AG04450 (cell line): ENCODE data around the gene EVA1A. TPM values are rescaled to one million over a fixed set of nuclear protein-coding genes. Genes with fewer than 3 reads are reported as not detected.
"Not testable (repeated sequence)": the region's sequence is repeated elsewhere in the genome, so short reads cannot be mapped to it uniquely, and the experiment has no call there.

Source experiments
- CTCF ChIA-PET: fragments of 300-600, 350-600 bp; formaldehyde crosslinking; extraction: SDS; loops from one replicate; lab custom pipeline; 2022; ENCODE audit warnings: antibody characterized with exemption, inconsistent platforms; lab: Charles Lee
- POLR2A ChIA-PET: fragments of 350-600 bp; formaldehyde crosslinking; extraction: SDS; loops from one replicate; lab custom pipeline; 2021; ENCODE audit warnings: antibody characterized with exemption, inconsistent platforms; lab: Yijun Ruan, JAX
- DNase-seq: peaks from one replicate; pipeline ENCODE4 v3.0.0-alpha.2; 2011; ENCODE audit warnings: low read depth, low spot score
- H3K27ac ChIP-seq: one replicate; pipeline ENCODE4 v1.5.1; 2012; ENCODE audit warnings: low read depth, low read length, control low read depth
- H3K27me3 ChIP-seq: one replicate; pipeline ENCODE4 v1.6.0; 2012; ENCODE audit warnings: low read length; ENCODE audit not compliant: control insufficient read depth, insufficient read depth
- H3K4me3 ChIP-seq: 2 replicates; pipeline ENCODE4 v1.5.1; 2011; ENCODE audit warnings: mild to moderate bottlenecking, low read depth, low read length, control low read depth
- H3K9me3 ChIP-seq: 2 replicates; pipeline ENCODE4 v1.5.1; 2012; ENCODE audit warnings: low read length; ENCODE audit not compliant: control insufficient read depth, insufficient read depth
- CTCF ChIP-seq: IDR thresholded peaks from 2 replicates; pipeline ENCODE4 v1.5.1; 2011; ENCODE audit warnings: low read depth, low read length, control low read depth, inconsistent platforms
- polyA plus RNA-seq: library from polyadenylated mRNA; depleted of rRNA; stranded (reverse); fragments of >200 nt; gene quantifications from 2 replicates; pipeline ENCODE4 v1.2.3, GENCODE V29; 2011

Gene EVA1A
- polyA plus RNA-seq, 1 experiment = 22.8 TPM

GRCh38 chr2:75489721-75490120, 71.0 kb downstream of the EVA1A start:
- Histone ChIP-seq H3K9me3 (no peaks in the 10 kb centered on the region; the same call in 1 of the 2 replicates), H3K4me3 (no peak overlapping the region), H3K27me3 (no peaks in the 10 kb centered on the region), H3K27ac (no peak overlapping the region)
- no peak for TF ChIP-seq CTCF
- CTCF ChIA-PET = interaction anchor here (1.6 kb wide), 1 partner anchor 24 kb away, joined by 6 read pairs; no protein-coding TSS in a partner anchor
- DNase-seq = no peak
- POLR2A ChIA-PET = no interaction called here

GRCh38 chr2:75488157-75488556, 72.6 kb downstream of the EVA1A start:
- no peak overlapping the region for H3K27ac ChIP-seq
- TF ChIP-seq CTCF = no peak
- ChIA-PET CTCF (interaction anchor here (0.9 kb wide), 1 partner anchor 10 kb away, joined by 3 read pairs; no protein-coding TSS in a partner anchor), POLR2A (no interaction called here)
- no peak overlapping the region for H3K4me3 ChIP-seq
- no peaks in the 10 kb centered on the region; the same call in 1 of the 2 replicates for H3K9me3 ChIP-seq
- no peak for DNase-seq
- H3K27me3 ChIP-seq = no peaks in the 10 kb centered on the region

GRCh38 chr2:75486735-75487134, 74.0 kb downstream of the EVA1A start:
- H3K9me3 ChIP-seq, POLR2A ChIA-PET, CTCF ChIA-PET, H3K27me3 ChIP-seq, H3K27ac ChIP-seq, DNase-seq, H3K4me3 ChIP-seq: not testable (repeated sequence)

GRCh38 chr2:75484840-75485239, 75.9 kb downstream of the EVA1A start:
- no peak for DNase-seq
- no peak overlapping the region for H3K4me3 ChIP-seq
- ChIA-PET POLR2A (no interaction called here), CTCF (no interaction called here)
- H3K9me3 ChIP-seq = no peaks in the 10 kb centered on the region
- H3K27me3 ChIP-seq = no peaks in the 10 kb centered on the region
- TF ChIP-seq CTCF = no peak
- no peak overlapping the region for H3K27ac ChIP-seq

GRCh38 chr2:75483878-75484277, 76.9 kb downstream of the EVA1A start:
- Histone ChIP-seq H3K9me3 (no peaks in the 10 kb centered on the region), H3K27ac (no peak overlapping the region), H3K27me3 (no peaks in the 10 kb centered on the region), H3K4me3 (no peak overlapping the region)
- DNase-seq = no peak
- TF ChIP-seq CTCF = no peak
- ChIA-PET CTCF (interaction anchor here (0.6 kb wide), 1 partner anchor 125 kb away, joined by 3 read pairs; no protein-coding TSS in a partner anchor), POLR2A (no interaction called here)
